Measurements from ENCODE around the gene SKP1. TPM values are rescaled to one million over a fixed set of nuclear protein-coding genes. Genes with fewer than 3 reads are reported as not detected.

Gene SKP1
- total and polyA plus RNA-seq, 9 of the 15 experiments (the other 6 are each of a cell fraction or from before 2014, with no cell fraction given): 301 to 2,109 (median 639) TPM

GRCh38 chr5:134184155-134185135 is 7.7 kb upstream of the SKP1 start (continued):
- no peak for TF ChIP-seq RERE (CRISPR knock-in tag; IDR thresholded peaks at IDR 0.05; ENCODE audit: borderline replicate concordance)
- TF ChIP-seq UBTF (IDR thresholded peaks at IDR 0.05; ENCODE audit: borderline replicate concordance in 1 of 2, low read depth in 2 of 2, low read length in 2 of 2): no peak
- 0 out of 2 replicates have a peak, but pooled peaks have one; percentile 52 for TF ChIP-seq CC2D1A (IDR thresholded peaks at IDR 0.05)

All from K562 (cell line).